ENCODE data around the gene SSC5D. TPM values are rescaled to one million over a fixed set of nuclear protein-coding genes. Genes with fewer than 3 reads are reported as not detected.

The SSC5D gene
- total RNA-seq, 1 experiment from 2014 or later = 1.5 TPM

DNA sequence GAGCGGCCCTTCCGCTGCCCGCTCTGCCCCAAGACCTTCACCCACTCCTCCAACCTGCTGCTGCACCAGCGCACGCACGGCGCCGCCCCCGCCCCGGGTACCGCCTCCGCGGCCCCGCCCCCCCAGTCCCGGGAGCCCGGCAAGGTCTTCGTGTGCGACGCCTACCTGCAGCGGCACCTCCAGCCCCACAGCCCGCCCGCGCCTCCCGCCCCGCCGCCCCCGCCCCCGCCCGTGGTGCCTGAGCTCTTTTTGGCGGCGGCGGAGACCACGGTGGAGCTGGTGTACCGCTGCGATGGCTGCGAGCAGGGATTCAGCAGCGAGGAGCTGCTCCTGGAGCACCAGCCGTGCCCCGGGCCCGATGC is 6.5 kb upstream of the SSC5D start:
- POLR2A ChIA-PET = no interaction called here
- intact Hi-C loops (cut with micrococcal nuclease) = no loop called here

More for the DNA sequence above, 6.5 kb upstream of the SSC5D start:
- no peak overlapping the region for H2AFZ ChIP-seq (ENCODE audit: low read depth, low read length, poor library complexity, severe bottlenecking)
- ChIA-PET CTCF (no interaction called here), RAD21 (ENCODE audit: low non-redundant PET in 1 of 2, low total read pairs in 2 of 2, uncharacterized antibody in 2 of 2, unreplicated experiment in 2 of 2) (no interaction called here)
- no peak for ATAC-seq
- H3K9me2 ChIP-seq (ENCODE audit: insufficient read depth) = no peaks in the 10 kb centered on the region
- no peaks in the 10 kb centered on the region for H3K9me3 ChIP-seq (ENCODE audit: control insufficient read depth in 1 of 2, insufficient read depth in 1 of 2, low read depth in 1 of 2, low read length in 2 of 2)
- H3K4me2 ChIP-seq (ENCODE audit: low read length) = no peak overlapping the region
- H3K4me1 ChIP-seq (ENCODE audit: control insufficient read depth in 1 of 2, insufficient read depth in 2 of 2, low read length in 2 of 2) = peaks cover 19 to 31% of the 10 kb centered on the region in 2 experiments
- no peak for DNase-seq (ENCODE audit: low read depth, low spot score)
- no peaks in the 10 kb centered on the region for H3K27me3 ChIP-seq (ENCODE audit: insufficient read depth, low read length)
- H4K20me1 ChIP-seq (ENCODE audit: insufficient read depth) = no peaks in the 10 kb centered on the region
- TF ChIP-seq CBX3 (IDR thresholded peaks at IDR 0.05; ENCODE audit: low read depth) = no peak
- no peak for TF ChIP-seq ZFX (IDR thresholded peaks at IDR 0.05)
- TF ChIP-seq ZBTB33 (IDR thresholded peaks at IDR 0.05; ENCODE audit: extremely low read depth, insufficient replicate concordance, low read length) = no peak
- TF ChIP-seq TCF7L2 (IDR thresholded peaks at IDR 0.05; ENCODE audit: borderline replicate concordance, extremely low read depth, insufficient read depth, insufficient read length) = no peak
- TF ChIP-seq MAX (IDR thresholded peaks at IDR 0.05) = no peak
- TF ChIP-seq SRF (IDR thresholded peaks at IDR 0.05; ENCODE audit: low read depth) = no peak
- TF ChIP-seq, protein P1, sequence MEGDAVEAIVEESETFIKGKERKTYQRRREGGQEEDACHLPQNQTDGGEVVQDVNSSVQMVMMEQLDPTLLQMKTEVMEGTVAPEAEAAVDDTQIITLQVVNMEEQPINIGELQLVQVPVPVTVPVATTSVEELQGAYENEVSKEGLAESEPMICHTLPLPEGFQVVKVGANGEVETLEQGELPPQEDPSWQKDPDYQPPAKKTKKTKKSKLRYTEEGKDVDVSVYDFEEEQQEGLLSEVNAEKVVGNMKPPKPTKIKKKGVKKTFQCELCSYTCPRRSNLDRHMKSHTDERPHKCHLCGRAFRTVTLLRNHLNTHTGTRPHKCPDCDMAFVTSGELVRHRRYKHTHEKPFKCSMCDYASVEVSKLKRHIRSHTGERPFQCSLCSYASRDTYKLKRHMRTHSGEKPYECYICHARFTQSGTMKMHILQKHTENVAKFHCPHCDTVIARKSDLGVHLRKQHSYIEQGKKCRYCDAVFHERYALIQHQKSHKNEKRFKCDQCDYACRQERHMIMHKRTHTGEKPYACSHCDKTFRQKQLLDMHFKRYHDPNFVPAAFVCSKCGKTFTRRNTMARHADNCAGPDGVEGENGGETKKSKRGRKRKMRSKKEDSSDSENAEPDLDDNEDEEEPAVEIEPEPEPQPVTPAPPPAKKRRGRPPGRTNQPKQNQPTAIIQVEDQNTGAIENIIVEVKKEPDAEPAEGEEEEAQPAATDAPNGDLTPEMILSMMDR (IDR thresholded peaks at IDR 0.05 in 2 of 3, conservative IDR thresholded peaks at IDR 0.05 in 1 of 3; ENCODE audit: borderline replicate concordance in 1 of 3, insufficient read depth in 1 of 3, low read depth in 2 of 3, low read length in 2 of 3) = no peak
- H3K79me2 ChIP-seq (ENCODE audit: insufficient read depth, low read length) = peaks cover 26% of the 10 kb centered on the region
- no peak overlapping the region for H3K9ac ChIP-seq (ENCODE audit: low read length)
- BruUV-seq (replicated peaks) = no TSS peak
- no peak overlapping the region for H3K27ac ChIP-seq (ENCODE audit: low read depth, low read length)
- H3K4me3 ChIP-seq (replicated peaks in 1 of 2; ENCODE audit: low read depth in 1 of 2, low read length in 2 of 2) = no peak overlapping the region
- no peaks in the 10 kb centered on the region for H3K36me3 ChIP-seq (ENCODE audit: control insufficient read depth in 1 of 2, insufficient read depth in 2 of 2, low read length in 2 of 2)
